CD4-positive, alpha-beta T cell (primary cell): Measurements from ENCODE around the gene GSAP. TPM values are rescaled to one million over a fixed set of nuclear protein-coding genes. Genes with fewer than 3 reads are reported as not detected.
"Not testable (repeated sequence)": the region's sequence is repeated elsewhere in the genome, so short reads cannot be mapped to it uniquely, and the experiment has no call there.

Experiments used
- ATAC-seq: fragments of 200-7000 bp; cut with Tn5 transposase; one replicate; pipeline ENCODE4 v1.10.0; 2022; ENCODE audit warnings: mild to moderate bottlenecking; ENCODE audit not compliant: poor library complexity
- CTCF ChIA-PET: fragments of 350-600 bp; sonication (Branson Sonifier 250); formaldehyde crosslinking; loops from one replicate; lab custom pipeline; 2021; ENCODE audit warnings: antibody characterized with exemption, inconsistent platforms; lab: Charles Lee
- POLR2A ChIA-PET: fragments of 350-600 bp; sonication (Branson Sonifier 250); formaldehyde crosslinking; loops from one replicate; lab custom pipeline; 2021; ENCODE audit warnings: antibody characterized with exemption, inconsistent platforms; lab: Charles Lee
- DNase-seq, 14 experiments: peaks; one replicate each; pipeline ENCODE4 v3.0.0-alpha.2; 2013 to 2020; ENCODE audit warnings: mixed read lengths in 2 of 14
- H3K27ac ChIP-seq, 2 donors: one replicate each; pipeline versions ENCODE4 v1.5.1 to v1.7.0; 2013; ENCODE audit warnings: low read length in 2 of 2, low read depth in 1 of 2, mild to moderate bottlenecking in 1 of 2
- H3K27me3 ChIP-seq, 2 experiments: 1 replicate in 1 of 2; 2 replicates in 1 of 2; pipeline versions ENCODE4 v1.6.1 to v1.7.0; 2013; ENCODE audit warnings: low read length in 2 of 2, control low read depth in 1 of 2, mild to moderate bottlenecking in 1 of 2, moderate library complexity in 1 of 2; ENCODE audit not compliant: insufficient read depth in 2 of 2, control insufficient read depth in 1 of 2
- H3K36me3 ChIP-seq: one replicate; pipeline ENCODE4 v1.6.1; 2013; ENCODE audit warnings: low read length, control low read depth; ENCODE audit not compliant: insufficient read depth
- H3K4me1 ChIP-seq: one replicate; pipeline ENCODE4 v1.6.1; 2013; ENCODE audit warnings: low read length, control low read depth; ENCODE audit not compliant: insufficient read depth
- H3K4me3 ChIP-seq: one replicate; pipeline ENCODE4 v1.5.1; 2013; ENCODE audit warnings: mild to moderate bottlenecking, low read length, moderate library complexity
- H3K9me3 ChIP-seq, 2 experiments: 1 replicate in 1 of 2; 2 replicates in 1 of 2; pipeline versions ENCODE4 v1.6.1 to v1.7.0; 2013; ENCODE audit warnings: low read length in 2 of 2, mild to moderate bottlenecking in 2 of 2, control low read depth in 1 of 2, moderate library complexity in 1 of 2; ENCODE audit not compliant: control insufficient read depth in 1 of 2, insufficient read depth in 1 of 2
- H3K27ac Mint-ChIP-seq: one replicate; pipeline ENCODE4 v1.8.0; 2020; ENCODE audit warnings: mixed read lengths
- H3K27me3 Mint-ChIP-seq: one replicate; pipeline ENCODE4 v1.8.0; 2021; ENCODE audit warnings: mixed read lengths
- H3K36me3 Mint-ChIP-seq: one replicate; pipeline ENCODE4 v1.8.0; 2021; ENCODE audit warnings: low read depth, mixed read lengths
- H3K4me1 Mint-ChIP-seq: one replicate; pipeline ENCODE4 v1.8.0; 2021; ENCODE audit warnings: low read depth, mixed read lengths
- H3K4me3 Mint-ChIP-seq: one replicate; pipeline ENCODE4 v1.8.0; 2020; ENCODE audit warnings: mild to moderate bottlenecking, mixed read lengths
- H3K9me3 Mint-ChIP-seq: one replicate; pipeline ENCODE4 v1.8.0; 2020; ENCODE audit warnings: mixed read lengths
- intact Hi-C, 2 experiments: fragments of 100-400 bp; cut with DNase I in 1 of 2; cut with micrococcal nuclease in 1 of 2; formaldehyde crosslinking; loops; one replicate each; pipeline versions ENCODE4 v1.15.1 to v1.9.0; 2023 to 2025; cut with DNase I, micrococcal nuclease
- total RNA-seq, 174 experiments: library from RNA in 2 of 174; stranded (reverse) in 2 of 174; gene quantifications; one replicate each; pipeline ENCODE4 v1.2.3 and lab custom pipeline; 2021 to 2026
- TF ChIP-seq, protein P1 (sequence below): fragments of 200-600 bp; IDR thresholded peaks from one replicate; pipeline ENCODE4 v1.8.0; 2022; ENCODE audit warnings: antibody characterized with exemption, mild to moderate bottlenecking

The GSAP gene
- total RNA-seq, 2 experiments from 2014 or later = 19.1 to 19.5 TPM

DNA sequence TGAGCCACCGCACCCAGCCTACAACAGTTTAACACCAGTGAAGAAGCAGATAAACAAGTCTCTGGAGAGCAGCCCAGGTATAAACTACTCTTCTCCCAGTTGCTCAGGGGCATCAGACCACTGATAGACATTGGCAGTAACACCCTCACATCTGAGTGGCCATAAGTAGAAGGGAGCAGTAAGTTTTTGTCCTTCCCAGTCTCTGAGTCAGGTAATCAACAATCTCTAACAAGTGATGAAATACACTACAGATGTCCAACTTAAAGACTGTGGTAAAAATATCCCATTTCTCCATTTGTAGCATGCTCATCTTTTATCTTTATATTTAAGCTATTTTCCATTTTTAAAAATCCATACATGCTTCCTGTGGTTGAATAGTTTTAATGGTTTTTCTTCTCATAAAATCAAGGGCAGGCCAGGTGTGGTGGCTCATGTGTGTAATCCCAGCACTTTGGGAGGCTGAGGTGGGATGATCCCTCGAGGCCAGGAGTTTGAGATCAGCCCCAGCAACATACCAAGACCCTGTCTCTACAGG is 78.6 kb downstream of the GSAP start:
- no peak overlapping the region for H3K4me3 ChIP-seq
- peaks cover 15% of the 10 kb centered on the region for H3K4me1 ChIP-seq
- DNase-seq (no peak), ATAC-seq (no peak)
- Mint-ChIP-seq H3K9me3 (no peaks in the 10 kb centered on the region), H3K4me1 (peaks cover 37% of the 10 kb centered on the region), H3K27me3 (no peaks in the 10 kb centered on the region), H3K4me3 (no peak overlapping the region), H3K36me3 (peaks cover 4% of the 10 kb centered on the region), H3K27ac (no peak overlapping the region)
- intact Hi-C loops = loop anchor here (1.0 to 10.0 kb wide), 2 partner anchors 13 to 213 kb away; partner anchors contain the start of gene CCDC146 (in 2 of the 2)
- no peaks in the 10 kb centered on the region for H3K27me3 ChIP-seq
- H3K27ac ChIP-seq = no peak overlapping the region
- CTCF ChIA-PET = no interaction called here
- H3K36me3 ChIP-seq = no peaks in the 10 kb centered on the region
- TF ChIP-seq, protein P1, sequence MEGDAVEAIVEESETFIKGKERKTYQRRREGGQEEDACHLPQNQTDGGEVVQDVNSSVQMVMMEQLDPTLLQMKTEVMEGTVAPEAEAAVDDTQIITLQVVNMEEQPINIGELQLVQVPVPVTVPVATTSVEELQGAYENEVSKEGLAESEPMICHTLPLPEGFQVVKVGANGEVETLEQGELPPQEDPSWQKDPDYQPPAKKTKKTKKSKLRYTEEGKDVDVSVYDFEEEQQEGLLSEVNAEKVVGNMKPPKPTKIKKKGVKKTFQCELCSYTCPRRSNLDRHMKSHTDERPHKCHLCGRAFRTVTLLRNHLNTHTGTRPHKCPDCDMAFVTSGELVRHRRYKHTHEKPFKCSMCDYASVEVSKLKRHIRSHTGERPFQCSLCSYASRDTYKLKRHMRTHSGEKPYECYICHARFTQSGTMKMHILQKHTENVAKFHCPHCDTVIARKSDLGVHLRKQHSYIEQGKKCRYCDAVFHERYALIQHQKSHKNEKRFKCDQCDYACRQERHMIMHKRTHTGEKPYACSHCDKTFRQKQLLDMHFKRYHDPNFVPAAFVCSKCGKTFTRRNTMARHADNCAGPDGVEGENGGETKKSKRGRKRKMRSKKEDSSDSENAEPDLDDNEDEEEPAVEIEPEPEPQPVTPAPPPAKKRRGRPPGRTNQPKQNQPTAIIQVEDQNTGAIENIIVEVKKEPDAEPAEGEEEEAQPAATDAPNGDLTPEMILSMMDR = no peak
- POLR2A ChIA-PET = no interaction called here
- H3K9me3 ChIP-seq = no peaks in the 10 kb centered on the region

DNA sequence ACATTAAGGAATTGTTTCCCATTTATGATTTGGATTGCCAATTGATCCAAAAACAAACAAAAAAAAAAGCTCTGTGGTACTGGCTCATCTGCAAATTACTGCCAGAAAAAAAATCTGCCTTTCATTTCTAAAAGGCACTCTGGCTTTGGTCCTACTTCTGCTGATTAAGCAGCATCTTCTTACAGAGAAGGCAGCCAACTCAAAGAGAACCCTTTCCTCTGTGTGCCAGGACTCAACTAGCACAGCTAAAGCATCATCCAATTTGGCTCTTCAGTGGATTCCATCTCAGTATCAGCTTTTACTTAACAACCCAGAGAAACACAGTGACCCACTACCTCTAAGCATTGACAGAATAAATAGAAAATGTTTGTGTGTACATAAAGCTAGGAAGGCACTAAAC is 80.6 kb downstream of the GSAP start:
- TF ChIP-seq, protein P1 = no peak
- ChIA-PET CTCF (no interaction called here), POLR2A (interaction anchor here (0.6 to 0.7 kb wide), 2 partner anchors 16 to 55 kb away, joined by 3 read pairs; no protein-coding TSS in a partner anchor)
- Mint-ChIP-seq H3K4me3 (no peak overlapping the region), H3K27me3 (no peaks in the 10 kb centered on the region), H3K9me3 (no peaks in the 10 kb centered on the region), H3K36me3 (peaks cover 4% of the 10 kb centered on the region), H3K4me1 (peaks cover 47% of the 10 kb centered on the region), H3K27ac (no peak overlapping the region)
- intact Hi-C loops = loop anchor here (10.0 kb wide), 1 partner anchor 211 kb away; the partner anchor contains the start of gene CCDC146 (in 2 of the 2)
- DNase-seq (no peak), ATAC-seq (no peak)
- Histone ChIP-seq H3K27ac (no peak overlapping the region), H3K9me3 (no peaks in the 10 kb centered on the region), H3K4me1 (peaks cover 18% of the 10 kb centered on the region), H3K36me3 (no peaks in the 10 kb centered on the region), H3K4me3 (no peak overlapping the region), H3K27me3 (no peaks in the 10 kb centered on the region)

DNA sequence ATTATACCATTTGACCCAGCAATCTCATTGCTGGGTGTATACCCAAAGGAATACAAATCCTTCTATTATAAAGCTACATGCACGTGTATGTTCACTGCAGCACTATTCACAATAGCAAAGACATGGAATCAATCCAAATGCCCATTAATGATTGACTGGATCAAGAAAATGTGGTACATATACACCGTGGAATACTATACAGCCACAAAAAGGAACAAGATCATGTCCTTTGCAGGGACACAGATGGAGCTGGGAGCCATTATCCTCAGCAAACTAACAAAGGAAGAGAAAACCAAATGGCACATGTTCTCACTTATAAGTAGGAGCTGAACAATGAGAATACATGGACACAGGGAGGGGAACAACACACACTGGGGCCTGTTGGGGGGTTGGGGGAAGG is 82.1 kb downstream of the GSAP start:
- DNase-seq, H3K27ac Mint-ChIP-seq, H3K9me3 ChIP-seq, H3K9me3 Mint-ChIP-seq, ATAC-seq, H3K4me3 Mint-ChIP-seq, H3K27me3 ChIP-seq, H3K36me3 ChIP-seq, POLR2A ChIA-PET, H3K27ac ChIP-seq, H3K27me3 Mint-ChIP-seq, H3K4me3 ChIP-seq: not testable (repeated sequence)
- intact Hi-C loops = loop anchor here (5.0 to 10.0 kb wide), 2 partner anchors 87 to 209 kb away; partner anchors contain the start of gene CCDC146 (in 2 of the 2)
- peaks cover 17% of the 10 kb centered on the region for H3K4me1 ChIP-seq
- CTCF ChIA-PET = interaction anchor here (0.5 kb wide), 1 partner anchor 379 kb away, joined by 3 read pairs; no protein-coding TSS in a partner anchor
- Mint-ChIP-seq H3K4me1 (peaks cover 51% of the 10 kb centered on the region), H3K36me3 (peaks cover 12% of the 10 kb centered on the region)
